ENCODE measurements around the gene VAV2.
"Not testable (repeated sequence)": the region's sequence is repeated elsewhere in the genome, so short reads cannot be mapped to it uniquely, and the experiment has no call there.

Gene VAV2

GRCh38 chr9:133778336-133779013 is 213.6 kb downstream of the VAV2 start:
- DNase-seq, result no peak

GRCh38 chr9:133777871-133778270 is 214.3 kb downstream of the VAV2 start:
- no peak for DNase-seq

GRCh38 chr9:133777068-133777791 is 214.9 kb downstream of the VAV2 start:
- DNase-seq, result no peak

GRCh38 chr9:133775951-133776905 is 215.9 kb downstream of the VAV2 start:
- DNase-seq, result no peak

- no peak for DNase-seq
Measured at GRCh38 chr9:133775291-133775690, 216.8 kb downstream of the VAV2 start.

- DNase-seq, result no peak
Measured at GRCh38 chr9:133774799-133775198, 217.3 kb downstream of the VAV2 start.

- peak; percentile 66 for DNase-seq
Measured at GRCh38 chr9:133773889-133774655, 218.1 kb downstream of the VAV2 start.

GRCh38 chr9:133772581-133772980 is 219.5 kb downstream of the VAV2 start:
- no peak for DNase-seq

GRCh38 chr9:133771486-133772482 is 220.3 kb downstream of the VAV2 start:
- no peak for DNase-seq

- no peak for DNase-seq
Measured at GRCh38 chr9:133770076-133770777, 221.9 kb downstream of the VAV2 start.

GRCh38 chr9:133769511-133770075 is 222.5 kb downstream of the VAV2 start:
- no peak for DNase-seq

GRCh38 chr9:133768859-133769510 is 223.1 kb downstream of the VAV2 start:
- no peak for DNase-seq

GRCh38 chr9:133768371-133768858 is 223.7 kb downstream of the VAV2 start:
- DNase-seq, result no peak

- no peak for DNase-seq
Measured at GRCh38 chr9:133767625-133768024, 224.5 kb downstream of the VAV2 start.

GRCh38 chr9:133767008-133767407 is 225.1 kb downstream of the VAV2 start:
- DNase-seq, result no peak

GRCh38 chr9:133766234-133766633 is 225.9 kb downstream of the VAV2 start:
- DNase-seq, result not testable (repeated sequence)

GRCh38 chr9:133763272-133764183 is 228.6 kb downstream of the VAV2 start:
- no peak for DNase-seq

Measured in fibroblast of skin of abdomen (primary cell).